Skeletal muscle satellite cell (primary cell): Measurements from ENCODE around the gene TFB2M.
"Not testable (repeated sequence)": the region's sequence is repeated elsewhere in the genome, so short reads cannot be mapped to it uniquely, and the experiment has no call there.

Experiments
- H3K27me3 ChIP-seq: 2 replicates; pipeline ENCODE4 v1.7.0; 2013; ENCODE audit warnings: low read length; ENCODE audit not compliant: control insufficient read depth, insufficient read depth
- H3K36me3 ChIP-seq: 2 replicates; pipeline ENCODE4 v1.7.0; 2013; ENCODE audit warnings: mild to moderate bottlenecking, control low read depth, low read length; ENCODE audit not compliant: insufficient read depth
- H3K4me1 ChIP-seq: 2 replicates; pipeline ENCODE4 v1.7.0; 2013; ENCODE audit warnings: low read length; ENCODE audit not compliant: control insufficient read depth, insufficient read depth
- H3K4me2 ChIP-seq: 2 replicates; pipeline ENCODE4 v1.7.0; 2013; ENCODE audit warnings: mild to moderate bottlenecking, low read length
- H3K4me3 ChIP-seq: 2 replicates; pipeline ENCODE4 v1.7.0; 2013; ENCODE audit warnings: low read length
- H3K9ac ChIP-seq: 2 replicates; pipeline ENCODE4 v1.7.0; 2013; ENCODE audit warnings: mild to moderate bottlenecking, low read depth, low read length, moderate library complexity
- H3K9me3 ChIP-seq: replicated peaks from 2 replicates; pipeline ENCODE4 v1.7.0; 2013; ENCODE audit warnings: mild to moderate bottlenecking, control low read depth, low read length

TFB2M gene

DNA sequence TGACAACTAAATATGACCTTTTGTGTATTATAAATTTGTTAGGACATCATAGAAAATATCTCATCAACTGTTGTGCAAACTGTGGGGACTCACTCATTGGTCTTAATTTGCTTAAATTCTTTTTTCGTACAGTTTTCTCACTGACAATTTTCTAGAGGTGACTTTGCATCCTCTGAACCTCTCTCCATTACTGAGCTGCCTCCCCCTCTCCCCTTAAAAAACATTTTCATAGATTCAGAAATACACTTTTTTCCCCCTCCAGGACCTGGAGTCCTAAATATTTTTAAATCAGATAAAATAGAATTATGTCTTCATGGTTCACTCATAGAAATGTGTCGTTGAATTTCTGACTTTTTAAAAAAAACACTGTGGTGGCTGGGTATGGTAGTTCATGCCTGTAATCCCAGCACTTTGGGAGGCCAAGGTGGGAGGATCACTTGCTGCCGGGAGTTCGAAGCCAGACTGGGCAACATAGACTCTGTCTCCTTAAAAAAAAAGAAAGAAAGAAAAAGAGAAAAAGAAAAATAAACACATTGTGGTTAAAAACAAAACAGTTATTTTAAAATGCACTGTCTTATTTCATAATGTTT lies 1.7 kb upstream of the TFB2M start:
- Histone ChIP-seq H3K9me3 (no peaks in the 10 kb centered on the region), H3K9ac (peak overlapping the region; percentile 91), H3K4me2 (peak overlapping the region; percentile 78), H3K27me3 (no peaks in the 10 kb centered on the region), H3K4me3 (peak overlapping the region; percentile 93), H3K36me3 (peaks cover 7% of the 10 kb centered on the region), H3K4me1 (peaks cover 27% of the 10 kb centered on the region)

DNA sequence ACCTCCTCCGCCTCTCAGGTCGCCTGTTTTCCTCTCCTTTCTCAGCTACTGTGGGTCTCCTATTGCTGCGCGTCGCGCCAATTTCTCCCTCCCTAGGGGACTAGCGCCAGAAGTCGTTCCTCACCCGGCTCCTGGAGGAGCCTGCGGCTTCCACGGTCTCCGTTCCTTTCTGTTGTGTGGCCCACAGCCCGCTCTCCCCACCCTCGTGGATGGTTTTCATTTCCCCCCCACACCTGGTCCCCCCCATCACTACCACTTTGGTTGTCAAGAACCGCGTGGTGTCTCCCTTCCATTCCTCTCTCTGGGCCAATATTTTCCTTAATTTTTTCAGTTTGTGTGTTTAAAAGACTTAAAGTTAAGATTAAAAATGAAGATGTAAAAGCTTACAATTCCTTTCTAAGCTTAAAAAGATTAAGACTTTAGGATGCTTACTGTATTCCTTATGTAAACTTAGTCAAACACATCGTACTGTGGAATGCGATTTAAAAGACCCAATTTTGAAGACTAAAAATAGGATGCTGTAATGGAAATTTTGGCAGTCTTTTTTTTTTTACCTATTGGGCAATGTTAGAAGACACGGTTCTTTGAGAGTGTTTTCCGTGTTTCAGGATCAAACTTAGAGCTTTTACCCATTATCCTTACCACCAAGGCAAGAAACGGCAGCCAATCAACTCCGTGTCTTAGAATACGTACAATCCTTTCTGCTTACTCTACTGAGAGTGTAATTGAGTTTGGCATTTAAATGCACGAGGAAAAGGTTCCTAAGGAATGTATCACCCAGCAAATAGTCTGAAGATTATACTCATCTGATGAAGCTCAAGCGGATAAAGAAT lies 968 bp upstream of the TFB2M start:
- peak overlapping the region; percentile 93 for H3K4me3 ChIP-seq
- peaks cover 12% of the 10 kb centered on the region for H3K36me3 ChIP-seq
- H3K4me2 ChIP-seq = peak overlapping the region; percentile 78
- peaks cover 27% of the 10 kb centered on the region for H3K4me1 ChIP-seq
- H3K9me3 ChIP-seq = no peaks in the 10 kb centered on the region
- H3K9ac ChIP-seq = peak overlapping the region; percentile 91
- H3K27me3 ChIP-seq = no peaks in the 10 kb centered on the region

DNA sequence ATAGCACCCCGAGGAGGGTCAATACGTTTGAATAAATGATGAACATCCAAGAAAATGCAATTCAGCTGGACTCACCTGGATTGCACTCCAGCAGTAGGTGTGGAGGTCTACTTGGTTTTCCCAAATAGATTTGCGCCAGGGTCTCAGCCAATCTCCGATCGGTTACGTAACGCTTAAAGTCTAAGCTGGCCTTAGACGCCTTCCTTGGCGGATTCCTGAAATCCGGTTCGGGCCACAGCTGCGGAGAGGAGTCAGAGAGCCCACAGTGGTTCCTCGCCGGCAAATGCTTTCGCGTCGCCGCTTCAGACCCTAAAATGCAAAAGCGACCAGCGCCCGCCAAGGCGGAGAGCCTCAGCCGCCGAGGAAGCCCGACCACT lies 322 bp downstream of the TFB2M start:
- Histone ChIP-seq H3K36me3 (peaks cover 12% of the 10 kb centered on the region), H3K9ac (peak overlapping the region; percentile 86), H3K9me3 (no peaks in the 10 kb centered on the region), H3K4me1 (peaks cover 27% of the 10 kb centered on the region), H3K4me3 (peak overlapping the region; percentile 93), H3K4me2 (peak overlapping the region; percentile 85), H3K27me3 (no peaks in the 10 kb centered on the region)

DNA sequence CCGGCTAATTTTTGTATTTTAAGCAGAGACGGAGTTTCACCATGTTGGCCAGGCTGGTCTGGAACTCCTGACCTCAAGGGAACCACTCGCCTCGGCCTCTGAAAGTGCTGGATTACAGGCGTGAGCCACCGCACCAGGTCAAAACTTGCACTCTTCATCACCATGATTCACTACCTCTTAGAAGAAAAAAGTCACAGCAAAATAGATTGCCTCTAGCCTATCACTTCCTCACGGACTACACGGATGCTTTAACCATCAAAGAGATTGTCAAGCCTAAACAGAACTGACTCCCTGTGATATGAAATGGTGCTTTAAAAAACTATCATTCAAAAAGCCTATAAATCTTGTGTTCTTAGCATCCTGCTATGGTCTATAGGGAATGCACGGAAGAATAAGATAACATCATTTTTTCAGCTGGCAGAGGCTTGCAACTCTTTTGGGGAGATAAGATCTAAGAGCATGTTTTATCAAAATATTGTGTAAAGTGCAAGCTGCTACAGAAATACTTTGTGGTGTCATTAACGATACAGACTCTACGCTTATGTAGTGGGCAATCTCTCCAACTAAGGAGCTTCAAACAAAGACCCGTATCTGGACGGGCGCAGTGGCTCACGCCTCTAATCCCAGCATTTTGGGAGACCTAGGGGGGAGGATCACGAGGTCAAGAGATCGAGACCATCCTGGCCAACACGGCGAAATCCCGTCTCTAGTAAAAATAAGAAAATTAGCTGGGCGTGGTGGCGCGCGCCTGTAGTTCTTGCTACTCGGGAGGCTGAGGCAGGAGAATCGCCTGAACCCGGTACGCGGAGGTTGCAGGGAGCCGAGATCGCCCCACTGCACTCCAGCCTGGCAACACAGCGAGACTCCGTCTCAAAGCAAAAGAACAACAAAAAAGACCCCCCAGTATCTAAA lies 966 bp downstream of the TFB2M start:
- peak overlapping the region; percentile 85 for H3K4me2 ChIP-seq
- no peaks in the 10 kb centered on the region for H3K9me3 ChIP-seq
- H3K27me3 ChIP-seq = no peaks in the 10 kb centered on the region
- peaks cover 25% of the 10 kb centered on the region for H3K4me1 ChIP-seq
- H3K36me3 ChIP-seq = peaks cover 12% of the 10 kb centered on the region
- H3K9ac ChIP-seq = peak overlapping the region; percentile 86
- peak overlapping the region; percentile 93 for H3K4me3 ChIP-seq

DNA sequence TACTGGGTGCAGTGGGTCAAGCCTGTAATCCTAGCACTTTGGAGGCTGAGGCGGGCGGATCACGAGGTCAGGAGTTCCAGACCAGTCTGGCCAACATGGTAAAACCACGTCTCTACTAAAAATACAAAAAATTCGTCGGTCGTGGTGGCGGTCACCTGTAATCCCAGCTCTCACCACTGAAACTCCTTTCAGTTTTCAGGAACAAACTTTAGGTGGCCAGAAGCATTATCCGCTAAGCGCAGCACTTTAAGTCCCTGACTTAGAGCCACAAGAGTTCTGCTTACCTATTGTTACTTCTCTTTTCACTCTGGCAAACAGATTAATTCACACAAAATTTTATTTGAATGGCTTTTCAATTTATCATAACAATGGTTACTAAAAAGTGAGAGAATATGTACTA lies 5.2 kb downstream of the TFB2M start:
- H3K9me3 ChIP-seq, H3K4me2 ChIP-seq, H3K4me3 ChIP-seq, H3K27me3 ChIP-seq, H3K9ac ChIP-seq, H3K4me1 ChIP-seq: not testable (repeated sequence)
- H3K36me3 ChIP-seq = peaks cover 40% of the 10 kb centered on the region

DNA sequence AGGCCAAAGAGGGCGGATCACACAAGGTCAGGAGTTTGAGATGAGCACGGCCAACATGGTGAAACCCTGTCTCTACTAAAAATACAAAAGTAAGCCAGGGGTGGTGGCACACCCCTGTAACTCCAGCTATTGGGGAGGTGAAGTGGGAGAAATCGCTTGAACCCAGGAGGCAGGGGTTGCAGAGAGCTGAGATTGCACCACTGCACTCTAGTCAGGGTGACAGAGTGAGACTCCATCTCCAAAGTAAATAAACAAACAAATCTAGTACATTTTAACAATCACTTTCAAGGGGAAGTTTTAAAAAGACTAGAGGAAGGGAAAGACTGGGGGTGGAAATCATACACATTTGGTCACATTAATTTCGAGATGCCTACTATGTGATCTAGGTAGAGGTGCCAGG lies 6.8 kb downstream of the TFB2M start:
- Histone ChIP-seq H3K4me1 (no peaks in the 10 kb centered on the region), H3K36me3 (peaks cover 53% of the 10 kb centered on the region), H3K4me3 (no peak overlapping the region), H3K9me3 (no peaks in the 10 kb centered on the region), H3K4me2 (no peak overlapping the region), H3K27me3 (no peaks in the 10 kb centered on the region), H3K9ac (no peak overlapping the region)

DNA sequence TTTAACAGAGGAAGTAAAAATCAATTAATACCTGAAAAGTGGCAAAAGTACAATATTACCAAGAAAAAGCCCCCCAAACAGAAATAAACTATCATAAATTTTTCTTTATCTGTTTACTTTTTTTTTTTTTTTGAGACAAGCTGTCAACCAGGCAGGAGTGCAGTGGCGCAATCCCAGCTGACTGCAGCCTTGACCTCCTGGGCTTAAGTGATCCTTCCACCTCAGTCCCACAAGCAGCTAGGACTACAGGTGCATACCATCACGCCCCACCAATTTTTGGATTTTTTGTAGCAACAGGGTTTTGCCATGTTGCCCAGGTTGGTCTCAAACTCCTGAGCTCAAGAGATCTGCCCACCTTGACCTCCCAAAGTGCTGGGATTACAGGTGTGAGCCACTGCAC lies 8.0 kb downstream of the TFB2M start:
- peaks cover 57% of the 10 kb centered on the region for H3K36me3 ChIP-seq
- no peaks in the 10 kb centered on the region for H3K4me1 ChIP-seq
- H3K27me3 ChIP-seq = no peaks in the 10 kb centered on the region
- no peak overlapping the region for H3K4me2 ChIP-seq
- no peak overlapping the region for H3K4me3 ChIP-seq
- no peak overlapping the region for H3K9ac ChIP-seq
- no peaks in the 10 kb centered on the region for H3K9me3 ChIP-seq

DNA sequence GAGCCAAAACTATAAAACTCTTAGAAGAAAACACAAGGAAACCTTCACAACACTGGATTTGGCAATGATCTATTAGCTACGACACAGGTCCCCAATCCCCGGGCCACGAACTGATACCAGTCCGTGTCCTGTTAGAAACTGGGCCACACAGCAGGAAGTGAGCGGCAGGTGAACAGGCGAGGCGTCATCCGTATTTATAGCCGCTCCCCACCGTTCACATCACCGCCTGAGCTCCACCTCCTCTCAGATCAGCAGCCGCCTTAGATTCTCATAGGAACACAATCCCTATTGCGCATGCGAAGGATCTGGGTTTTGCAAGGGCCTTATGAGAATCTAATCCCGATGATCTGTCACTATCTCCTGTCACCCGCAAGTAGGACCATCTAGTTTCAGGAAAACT lies 11.9 kb downstream of the TFB2M start:
- no peaks in the 10 kb centered on the region for H3K27me3 ChIP-seq
- no peak overlapping the region for H3K9ac ChIP-seq
- H3K4me3 ChIP-seq = no peak overlapping the region
- peaks cover 60% of the 10 kb centered on the region for H3K36me3 ChIP-seq
- H3K4me2 ChIP-seq = no peak overlapping the region
- H3K9me3 ChIP-seq = no peaks in the 10 kb centered on the region
- no peaks in the 10 kb centered on the region for H3K4me1 ChIP-seq

DNA sequence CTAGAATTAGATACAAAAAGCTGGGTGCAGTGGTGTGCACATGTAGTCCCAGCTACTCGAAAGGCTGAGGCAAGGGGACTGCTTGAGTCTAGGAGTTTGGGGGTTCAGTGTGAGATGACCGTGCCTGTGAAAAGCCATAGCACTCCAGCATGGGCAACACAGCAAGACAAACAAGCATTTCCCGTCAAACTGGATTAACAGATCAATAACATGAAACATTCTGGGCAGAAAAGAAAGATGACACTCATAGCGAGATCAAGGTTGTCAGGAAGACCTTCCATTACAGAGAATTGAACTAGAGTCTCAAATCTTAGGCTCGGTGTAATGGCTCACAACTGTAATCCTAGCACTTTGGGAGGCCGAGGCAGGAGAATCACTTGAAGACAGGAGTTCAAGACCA lies 14.0 kb downstream of the TFB2M start:
- H3K4me3 ChIP-seq = no peak overlapping the region
- H3K9ac ChIP-seq = no peak overlapping the region
- H3K36me3 ChIP-seq = peaks cover 71% of the 10 kb centered on the region
- H3K9me3 ChIP-seq = no peaks in the 10 kb centered on the region
- H3K4me1 ChIP-seq = no peaks in the 10 kb centered on the region
- no peaks in the 10 kb centered on the region for H3K27me3 ChIP-seq
- no peak overlapping the region for H3K4me2 ChIP-seq

DNA sequence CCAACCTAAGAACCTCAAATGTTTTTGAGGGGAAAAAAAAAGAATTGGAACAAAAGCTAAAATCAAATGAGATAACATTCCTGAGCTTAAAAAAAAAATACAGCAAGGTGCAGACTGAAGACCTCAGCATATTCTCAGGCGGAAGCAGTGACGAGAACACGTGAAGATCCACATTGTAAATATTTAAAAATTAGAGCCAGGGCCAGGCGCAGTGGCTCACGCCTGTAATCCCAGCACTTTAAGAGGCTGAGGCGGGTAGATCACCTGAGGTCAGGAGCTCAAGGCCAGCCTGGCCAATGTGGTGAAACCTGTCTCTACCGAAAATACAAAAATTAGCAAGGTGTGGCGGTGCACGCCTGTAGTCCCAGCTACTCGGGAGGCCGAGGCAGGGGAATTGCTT lies 15.7 kb downstream of the TFB2M start:
- H3K36me3 ChIP-seq = peaks cover 57% of the 10 kb centered on the region

DNA sequence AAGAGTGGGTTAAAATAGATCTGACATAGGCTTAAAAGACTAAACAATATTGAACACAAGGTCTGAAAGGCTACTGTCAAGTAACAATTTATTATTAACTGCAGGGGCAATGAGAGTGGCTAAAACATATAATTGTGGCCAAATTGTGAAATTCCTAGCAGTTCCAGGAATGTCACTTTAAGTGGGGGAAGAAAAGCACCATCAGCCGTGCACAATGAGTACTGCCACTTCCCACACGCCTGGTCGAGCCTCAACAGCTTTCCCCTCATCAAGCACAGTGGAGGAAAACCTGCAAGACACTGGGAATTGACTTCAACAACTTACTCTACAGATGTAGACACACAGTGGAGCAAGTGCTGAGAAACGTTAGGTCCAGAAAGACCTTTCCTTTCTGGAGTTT lies 16.4 kb downstream of the TFB2M start:
- peaks cover 52% of the 10 kb centered on the region for H3K36me3 ChIP-seq
- no peak overlapping the region for H3K4me3 ChIP-seq
- H3K4me2 ChIP-seq = no peak overlapping the region
- H3K4me1 ChIP-seq = no peaks in the 10 kb centered on the region
- no peak overlapping the region for H3K9ac ChIP-seq
- no peaks in the 10 kb centered on the region for H3K9me3 ChIP-seq
- no peaks in the 10 kb centered on the region for H3K27me3 ChIP-seq

More for the DNA sequence above, 15.7 kb downstream of the TFB2M start:
- no peaks in the 10 kb centered on the region for H3K27me3 ChIP-seq
- no peak overlapping the region for H3K4me2 ChIP-seq
- no peaks in the 10 kb centered on the region for H3K9me3 ChIP-seq
- no peak overlapping the region for H3K9ac ChIP-seq
- H3K4me1 ChIP-seq = no peaks in the 10 kb centered on the region
- H3K4me3 ChIP-seq = no peak overlapping the region
